Right lobe of liver (tissue), 4 donors: ENCODE data around the gene ESPL1.

Experiments
- CTCF ChIP-seq, 4 donors: fragments of 200-600 bp in 3 of 4; fragments of 450-650 bp in 1 of 4; IDR thresholded peaks; one replicate each; pipeline versions ENCODE4 v1.5.1 to v1.8.0; 2016 to 2022; ENCODE audit warnings: antibody characterized with exemption in 4 of 4, mild to moderate bottlenecking in 2 of 4
- POLR2A ChIP-seq: fragments of 450-650 bp; IDR thresholded peaks from one replicate; pipeline ENCODE4 v1.6.1; 2017; ENCODE audit warnings: antibody characterized with exemption, mild to moderate bottlenecking
- donor health status: DM: no; HTN: no; CAD: no.
- donor health status: DM: no; HTN: no; CAD: no.
- donor health status: DM: no; HTN: yes; CAD: no.

- TF ChIP-seq CTCF (IDR thresholded peaks at IDR 0.05) (peak; percentile 78 to 87 (median 84)), POLR2A (peak; percentile 85)
These were observed 56.8 kb downstream of the ESPL1 start for GRCh38 chr12:53324779-53325510.
